GM18868 (cell line): ENCODE data around the gene DLGAP3.

Experiments
- ATAC-seq: cut with Tn5 transposase; IDR thresholded peaks from one replicate; pipeline ENCODE4 v1.9.1; 2021; ENCODE audit warnings: mild to moderate bottlenecking, moderate library complexity; ENCODE audit not compliant: unreplicated experiment

Gene DLGAP3

GRCh38 chr1:34929853-34930701, 627 bp upstream of the DLGAP3 start:
- ATAC-seq: no peak

- ATAC-seq: no peak
Measured at GRCh38 chr1:34928699-34929496, 552 bp downstream of the DLGAP3 start.

GRCh38 chr1:34928066-34928696, 1.3 kb downstream of the DLGAP3 start:
- ATAC-seq: no peak

GRCh38 chr1:34927316-34927715, 2.1 kb downstream of the DLGAP3 start:
- ATAC-seq: no peak

- ATAC-seq: no peak
Measured at GRCh38 chr1:34926894-34927293, 2.6 kb downstream of the DLGAP3 start.

- no peak for ATAC-seq
Measured at GRCh38 chr1:34926156-34926555, 3.3 kb downstream of the DLGAP3 start.

GRCh38 chr1:34925730-34926129, 3.7 kb downstream of the DLGAP3 start:
- ATAC-seq: no peak

- no peak for ATAC-seq
Measured at GRCh38 chr1:34924759-34925555, 4.5 kb downstream of the DLGAP3 start.

- ATAC-seq: no peak
Measured at GRCh38 chr1:34923490-34923889, 6.0 kb downstream of the DLGAP3 start.

GRCh38 chr1:34918977-34919561, 10.4 kb downstream of the DLGAP3 start:
- no peak for ATAC-seq

- ATAC-seq: no peak
Measured at GRCh38 chr1:34918386-34918976, 11.0 kb downstream of the DLGAP3 start.

GRCh38 chr1:34917017-34917416, 12.4 kb downstream of the DLGAP3 start:
- ATAC-seq: no peak

GRCh38 chr1:34916104-34916503, 13.3 kb downstream of the DLGAP3 start:
- ATAC-seq: no peak

- no peak for ATAC-seq
Measured at GRCh38 chr1:34915521-34915920, 13.9 kb downstream of the DLGAP3 start.

- ATAC-seq: no peak
Measured at GRCh38 chr1:34914958-34915357, 14.5 kb downstream of the DLGAP3 start.

GRCh38 chr1:34911465-34911864, 18.0 kb downstream of the DLGAP3 start:
- ATAC-seq: no peak

GRCh38 chr1:34910425-34910824, 19.0 kb downstream of the DLGAP3 start:
- ATAC-seq: no peak

- ATAC-seq: no peak
Measured at GRCh38 chr1:34908369-34908768, 21.1 kb downstream of the DLGAP3 start.

- no peak for ATAC-seq
Measured at GRCh38 chr1:34907487-34908090, 21.9 kb downstream of the DLGAP3 start.

GRCh38 chr1:34906756-34907155, 22.7 kb downstream of the DLGAP3 start:
- no peak for ATAC-seq
